Activated T-cell treated with anti-CD3 and anti-CD28 coated beads for 4 hours (primary cell): ENCODE measurements around the gene OR5AP2.
"Not testable (repeated sequence)": the region's sequence is repeated elsewhere in the genome, so short reads cannot be mapped to it uniquely, and the experiment has no call there.

ENCODE experiments used
- DNase-seq: peaks from one replicate; pipeline ENCODE4 v3.0.0-alpha.2; 2020

Gene OR5AP2

GRCh38 chr11:56642339-56642738 lies at the start of gene OR5AP2:
TSS of gene OR5AP2 (minus strand) at chr11:56642439. CDS start at chr11:56642439, 0 bp downstream.
- no peak for DNase-seq

DNA sequence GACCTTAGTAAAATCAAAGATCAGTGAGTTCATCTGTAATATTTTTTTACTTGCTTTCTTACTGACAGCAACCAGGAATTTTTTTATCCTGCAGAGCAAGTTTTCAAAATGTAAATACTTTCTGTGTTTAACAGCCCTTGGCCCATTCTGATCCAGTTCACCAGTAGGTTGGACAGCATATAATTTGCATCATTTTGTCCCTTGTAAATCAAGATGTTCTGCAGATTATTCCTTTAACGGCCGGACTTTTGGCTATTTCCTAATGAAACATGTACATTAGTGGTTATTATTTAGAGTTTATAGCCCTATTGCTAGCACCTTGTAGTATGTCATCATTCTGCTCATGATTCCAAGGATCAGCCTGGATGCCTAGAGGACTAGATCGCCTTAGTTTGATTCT lies 48.9 kb upstream of the OR5AP2 start:
- DNase-seq = not testable (repeated sequence)

- DNase-seq = no peak
Measured at GRCh38 chr11:56688554-56689100, 46.4 kb upstream of the OR5AP2 start.

DNA sequence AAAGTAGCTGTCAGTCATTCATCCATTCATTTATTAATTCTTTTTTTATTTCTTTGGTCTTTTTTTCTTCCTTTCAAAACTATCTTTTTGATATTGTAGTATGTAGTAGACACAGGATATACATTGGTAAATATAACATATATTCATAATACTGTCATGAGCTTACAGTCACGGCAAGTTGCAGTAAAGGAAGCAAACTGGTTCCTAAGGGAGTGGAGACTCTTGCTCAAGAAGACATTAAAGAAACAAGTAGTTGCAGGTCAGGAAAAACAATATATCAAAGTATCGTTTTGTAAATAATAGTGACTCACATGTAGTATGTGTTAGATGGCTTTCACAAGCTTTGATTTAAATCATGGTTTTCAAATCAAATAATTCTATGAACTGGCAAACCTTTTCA lies 28.7 kb upstream of the OR5AP2 start:
- DNase-seq = no peak

GRCh38 chr11:56663386-56663785 lies 21.1 kb upstream of the OR5AP2 start, which contains the start of gene OR5AR1:
TSS of gene OR5AR1 (plus strand) at chr11:56663686. CDS start at chr11:56663686, 0 bp downstream.
- no peak for DNase-seq

DNA sequence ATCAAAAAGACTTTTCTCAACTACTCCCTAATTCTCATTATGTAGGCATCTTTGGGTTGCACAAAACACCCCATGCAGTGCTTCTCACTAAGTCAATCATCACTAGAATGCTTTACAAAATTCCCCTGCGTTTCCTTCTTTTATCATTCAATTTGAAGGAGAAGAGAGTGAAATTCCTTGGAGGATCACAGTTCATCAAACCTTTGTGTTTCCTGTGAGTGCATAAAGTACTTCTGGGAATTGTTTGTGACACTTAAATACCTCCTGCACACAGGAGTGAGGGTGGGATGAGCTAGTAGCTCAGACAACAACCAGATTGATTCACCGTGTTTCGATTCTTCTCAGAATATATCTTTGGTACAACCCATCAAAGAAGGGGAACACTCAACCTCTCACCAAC lies 17.5 kb upstream of the OR5AP2 start:
- DNase-seq = no peak

- no peak for DNase-seq
Measured at GRCh38 chr11:56637500-56637899, 4.7 kb downstream of the OR5AP2 start.

GRCh38 chr11:56636861-56637260 lies 5.4 kb downstream of the OR5AP2 start:
- DNase-seq = no peak

DNA sequence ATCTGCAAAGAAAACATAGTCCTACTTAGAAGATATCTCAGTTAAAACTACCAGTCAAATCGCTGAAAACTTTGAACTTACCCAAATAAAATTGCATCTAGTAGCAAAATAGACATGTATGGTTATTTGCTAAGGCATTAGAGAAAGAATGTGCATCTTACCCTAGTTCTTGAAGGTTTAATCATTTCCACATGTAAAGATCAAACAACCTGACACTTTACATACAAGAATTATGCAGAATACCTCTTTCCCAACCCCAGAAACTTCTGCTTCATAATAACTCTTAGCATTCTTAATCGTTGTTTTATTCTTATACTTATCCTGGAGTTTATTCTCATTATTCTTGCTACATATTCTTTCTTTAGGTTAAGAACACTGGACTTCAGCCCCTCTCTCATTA lies 9.9 kb downstream of the OR5AP2 start:
- no peak for DNase-seq

GRCh38 chr11:56625946-56626345 lies 16.3 kb downstream of the OR5AP2 start:
- DNase-seq = no peak

GRCh38 chr11:56624661-56625110 lies 17.6 kb downstream of the OR5AP2 start:
- no peak for DNase-seq

DNA sequence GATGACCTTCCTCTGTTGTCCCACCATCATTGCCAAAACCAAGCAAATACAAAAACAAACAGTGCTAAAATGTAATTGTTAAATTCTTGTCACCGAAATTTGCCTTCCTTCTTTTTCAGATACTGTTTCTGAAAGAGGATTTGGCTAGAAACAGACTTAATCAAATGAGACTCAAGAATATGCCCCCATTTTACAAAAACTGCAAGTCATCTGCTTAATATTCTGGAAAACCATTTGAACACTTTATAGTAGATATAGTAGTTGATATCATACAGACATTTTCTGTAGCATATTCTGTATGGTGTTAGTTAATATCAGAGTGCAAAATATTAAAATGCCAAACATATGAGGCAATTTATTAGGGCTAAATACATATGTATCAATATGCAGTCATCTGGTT lies 31.1 kb downstream of the OR5AP2 start:
- DNase-seq = no peak

DNA sequence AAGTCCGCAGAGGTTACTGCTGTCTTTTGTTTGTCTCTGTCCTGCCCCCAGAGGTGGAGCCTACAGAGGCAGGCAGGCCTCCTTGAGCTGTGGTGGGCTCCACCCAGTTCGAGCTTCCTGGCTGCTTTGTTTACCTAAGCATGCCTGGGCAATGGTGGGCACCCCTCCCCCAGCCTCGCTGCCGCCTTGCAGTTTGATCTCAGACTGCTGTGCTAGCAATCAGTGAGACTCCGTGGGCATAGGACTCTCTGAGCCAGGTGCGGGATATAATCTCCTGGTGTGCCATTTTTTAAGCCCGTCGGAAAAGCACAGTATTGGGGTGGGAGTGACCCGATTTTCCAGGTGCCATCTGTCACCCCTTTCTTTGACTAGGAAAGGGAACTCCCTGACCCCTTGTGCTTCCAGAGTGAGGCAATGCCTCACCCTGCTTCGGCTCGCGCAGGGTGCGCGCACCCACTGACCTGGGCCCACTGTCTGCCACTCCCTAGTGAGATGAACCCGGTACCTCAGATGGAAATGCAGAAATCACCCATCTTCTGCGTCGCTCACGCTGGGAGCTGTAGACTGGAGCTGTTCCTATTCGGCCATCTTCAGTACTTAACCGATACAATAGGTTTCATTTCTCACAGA lies 50.0 kb downstream of the OR5AP2 start:
- not testable (repeated sequence) for DNase-seq
